ENCODE results near the gene PCOLCE2. TPM values are rescaled to one million over a fixed set of nuclear protein-coding genes. Genes with fewer than 3 reads are reported as not detected.
"Not testable (repeated sequence)": the region's sequence is repeated elsewhere in the genome, so short reads cannot be mapped to it uniquely, and the experiment has no call there.

PCOLCE2 gene
- total RNA-seq, 6 experiments from 2014 or later: 1.8 to 9.7 (median 3.8) TPM

DNA sequence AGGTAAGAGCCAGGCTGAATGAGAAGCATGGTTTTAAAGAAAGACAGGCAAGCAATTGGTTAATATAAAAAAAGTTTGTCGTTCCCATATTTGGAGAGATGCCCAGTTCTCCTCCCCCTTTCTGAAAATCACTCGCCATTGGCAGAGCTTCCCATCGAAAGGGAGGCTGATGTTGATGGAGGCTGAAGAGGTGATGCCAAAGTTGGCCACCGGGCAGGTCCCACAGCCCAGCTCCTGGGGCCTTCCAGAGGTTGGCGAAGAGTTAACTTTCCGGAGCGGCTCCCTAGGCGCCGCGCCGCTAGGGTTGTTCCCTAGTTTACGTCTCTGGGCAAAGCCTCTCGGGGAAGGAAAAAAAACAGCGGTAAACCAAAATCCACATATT lies 793 bp downstream of the PCOLCE2 start:
- Histone ChIP-seq H3K27ac (peak overlapping the region in 1 of 3 donors; percentile 1), H3K27me3 (no peaks in the 10 kb centered on the region), H3K9me3 (no peaks in the 10 kb centered on the region), H3K4me3 (peak overlapping the region; percentile 64 to 76 (median 67)), H3K36me3 (no peaks in the 10 kb centered on the region), H3K4me1 (no peaks in the 10 kb centered on the region)
- DNase-seq: peak in 2 of 3 donors; percentile 31 to 53
- ATAC-seq: peak; percentile 60 to 75 (median 62)
- under 1% methylated on average over 13 of the region's 14 CpGs for WGBS (ENCODE audit: insufficient coverage, low coverage, low lambda C conversion rate, missing lambda C conversion rate)
- TF ChIP-seq, protein P1, sequence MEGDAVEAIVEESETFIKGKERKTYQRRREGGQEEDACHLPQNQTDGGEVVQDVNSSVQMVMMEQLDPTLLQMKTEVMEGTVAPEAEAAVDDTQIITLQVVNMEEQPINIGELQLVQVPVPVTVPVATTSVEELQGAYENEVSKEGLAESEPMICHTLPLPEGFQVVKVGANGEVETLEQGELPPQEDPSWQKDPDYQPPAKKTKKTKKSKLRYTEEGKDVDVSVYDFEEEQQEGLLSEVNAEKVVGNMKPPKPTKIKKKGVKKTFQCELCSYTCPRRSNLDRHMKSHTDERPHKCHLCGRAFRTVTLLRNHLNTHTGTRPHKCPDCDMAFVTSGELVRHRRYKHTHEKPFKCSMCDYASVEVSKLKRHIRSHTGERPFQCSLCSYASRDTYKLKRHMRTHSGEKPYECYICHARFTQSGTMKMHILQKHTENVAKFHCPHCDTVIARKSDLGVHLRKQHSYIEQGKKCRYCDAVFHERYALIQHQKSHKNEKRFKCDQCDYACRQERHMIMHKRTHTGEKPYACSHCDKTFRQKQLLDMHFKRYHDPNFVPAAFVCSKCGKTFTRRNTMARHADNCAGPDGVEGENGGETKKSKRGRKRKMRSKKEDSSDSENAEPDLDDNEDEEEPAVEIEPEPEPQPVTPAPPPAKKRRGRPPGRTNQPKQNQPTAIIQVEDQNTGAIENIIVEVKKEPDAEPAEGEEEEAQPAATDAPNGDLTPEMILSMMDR (IDR thresholded peaks at IDR 0.05): no peak
- intact Hi-C loops (cut with DNase I): no loop called here

DNA sequence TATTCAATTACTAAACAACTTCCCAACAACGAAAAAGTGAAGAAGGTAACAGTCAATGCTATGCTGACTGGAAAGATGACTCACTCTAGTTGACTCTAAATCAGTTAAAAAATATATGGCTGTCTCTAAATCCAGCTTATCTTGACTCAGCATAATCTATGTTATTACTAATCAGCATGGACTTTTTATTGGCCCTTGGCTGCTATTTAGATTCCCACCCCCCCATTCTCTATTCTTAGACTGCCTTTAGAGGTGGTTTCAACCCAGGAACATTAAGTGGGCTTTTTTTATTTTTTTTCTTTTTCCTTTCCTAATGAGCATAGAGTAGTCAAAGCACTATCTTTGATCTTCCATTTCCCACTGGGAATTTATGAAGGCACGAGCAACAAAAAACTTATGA lies 1.9 kb downstream of the PCOLCE2 start:
- Histone ChIP-seq H3K4me1 (no peaks in the 10 kb centered on the region), H3K9me3 (no peaks in the 10 kb centered on the region), H3K4me3 (no peak overlapping the region), H3K27ac (no peak overlapping the region), H3K27me3 (no peaks in the 10 kb centered on the region), H3K36me3 (no peaks in the 10 kb centered on the region)
- WGBS (ENCODE audit: insufficient coverage, low coverage, low lambda C conversion rate, missing lambda C conversion rate): 61% methylated on average over 2 of the region's 2 CpGs
- ATAC-seq (no peak), DNase-seq (no peak)
- intact Hi-C loops (cut with DNase I): no loop called here
- TF ChIP-seq, protein P1 (IDR thresholded peaks at IDR 0.05): no peak
- no peak for TF ChIP-seq POLR2A (IDR thresholded peaks at IDR 0.05)

DNA sequence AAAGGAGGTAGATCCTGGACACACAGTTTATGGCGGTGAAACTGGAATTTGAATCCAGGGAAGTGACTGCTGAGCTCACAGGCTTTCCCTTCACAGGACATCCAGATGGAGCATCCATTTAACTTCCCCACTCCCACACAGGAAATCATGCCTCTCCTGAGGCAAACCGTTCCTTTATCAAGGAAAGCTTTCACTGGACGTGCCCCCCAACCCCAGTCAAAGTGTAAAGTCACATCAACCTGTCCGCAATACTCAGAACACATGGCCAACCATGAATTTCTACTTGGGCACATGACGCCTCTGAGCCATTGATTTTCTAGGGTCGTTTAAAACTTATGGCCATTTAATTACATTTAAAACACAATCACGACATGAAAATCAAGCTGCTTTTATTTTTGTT lies 2.9 kb downstream of the PCOLCE2 start:
- WGBS (ENCODE audit: insufficient coverage, low coverage, low lambda C conversion rate, missing lambda C conversion rate): 79% methylated on average over 5 of the region's 7 CpGs
- H3K4me1 ChIP-seq: no peaks in the 10 kb centered on the region
- DNase-seq (no peak), ATAC-seq (no peak)
- no peak overlapping the region for H3K4me3 ChIP-seq
- TF ChIP-seq POLR2A (IDR thresholded peaks at IDR 0.05): no peak
- TF ChIP-seq, protein P1 (IDR thresholded peaks at IDR 0.05): no peak
- H3K27ac ChIP-seq: no peak overlapping the region
- no peaks in the 10 kb centered on the region for H3K9me3 ChIP-seq
- intact Hi-C loops (cut with DNase I): no loop called here
- no peaks in the 10 kb centered on the region for H3K36me3 ChIP-seq
- no peaks in the 10 kb centered on the region for H3K27me3 ChIP-seq

DNA sequence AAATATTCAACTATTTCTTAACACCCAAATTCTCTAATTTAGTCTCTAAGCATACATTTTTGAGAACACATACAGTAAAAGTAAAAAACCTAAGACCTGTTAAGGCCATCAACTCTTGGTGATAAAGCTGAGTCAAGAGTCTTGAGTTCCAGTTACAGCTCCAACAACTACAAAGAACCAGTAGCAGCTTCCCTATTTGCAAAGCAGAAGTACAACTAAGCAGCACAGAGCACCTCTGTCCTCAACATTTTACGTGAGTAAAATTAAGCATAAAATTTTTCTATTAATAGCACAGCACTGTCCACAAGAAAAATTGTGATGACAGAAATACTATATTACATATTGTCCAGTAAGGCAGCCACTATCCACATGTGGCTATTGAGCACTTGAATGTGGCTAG lies 4.4 kb downstream of the PCOLCE2 start:
- no peak for ATAC-seq
- H3K4me1 ChIP-seq: no peaks in the 10 kb centered on the region
- no peak for TF ChIP-seq POLR2A (IDR thresholded peaks at IDR 0.05)
- TF ChIP-seq, protein P1 (IDR thresholded peaks at IDR 0.05): no peak
- no peak overlapping the region for H3K27ac ChIP-seq
- intact Hi-C loops (cut with DNase I): no loop called here
- no peaks in the 10 kb centered on the region for H3K36me3 ChIP-seq
- H3K4me3 ChIP-seq: no peak overlapping the region
- H3K27me3 ChIP-seq: no peaks in the 10 kb centered on the region
- no peaks in the 10 kb centered on the region for H3K9me3 ChIP-seq
- 50% methylated on average over 1 of the region's 1 CpG for WGBS (ENCODE audit: insufficient coverage, low coverage, low lambda C conversion rate, missing lambda C conversion rate)
- DNase-seq: no peak

DNA sequence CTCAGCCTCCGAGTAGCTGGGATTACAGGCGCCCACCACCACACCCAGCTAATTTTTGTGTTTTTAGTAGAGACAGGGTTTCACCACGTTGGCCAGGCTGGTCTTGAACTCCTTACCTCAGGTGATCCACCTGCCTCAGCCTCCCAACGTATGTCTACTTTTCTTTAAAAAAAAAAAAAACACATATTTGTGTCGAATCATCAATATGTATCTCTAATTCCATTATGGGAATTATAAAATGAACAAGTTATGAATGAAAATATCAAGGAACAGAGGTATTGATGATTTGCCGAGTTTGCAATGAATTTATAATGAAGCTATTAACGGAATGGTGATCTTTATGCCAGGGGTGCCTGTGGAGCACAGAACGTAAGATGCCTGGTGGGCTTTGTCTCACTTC lies 5.3 kb downstream of the PCOLCE2 start:
- ATAC-seq; H3K4me3 ChIP-seq; intact Hi-C loops (cut with DNase I); DNase-seq; H3K27ac ChIP-seq; H3K9me3 ChIP-seq; H3K27me3 ChIP-seq; H3K36me3 ChIP-seq; H3K4me1 ChIP-seq: not testable (repeated sequence)
- WGBS (ENCODE audit: insufficient coverage, low coverage, low lambda C conversion rate, missing lambda C conversion rate): 85% methylated on average over 6 of the region's 8 CpGs

Data from right lobe of liver (tissue), 6 donors.